Stomach smooth muscle (tissue), 2 donors: ENCODE results near the gene ACOX1.

Experiments used
- H3K27ac ChIP-seq: one replicate; pipeline ENCODE4 v1.7.0; 2013; ENCODE audit warnings: mild to moderate bottlenecking, low read length, inconsistent platforms
- H3K27me3 ChIP-seq, 2 donors: one replicate each; pipeline ENCODE4 v1.7.0; 2013; ENCODE audit warnings: low read length in 2 of 2; ENCODE audit not compliant: insufficient read depth in 2 of 2, control insufficient read depth in 1 of 2
- H3K36me3 ChIP-seq, 2 donors: one replicate each; pipeline ENCODE4 v1.7.0; 2013; ENCODE audit warnings: low read length in 2 of 2; ENCODE audit not compliant: control insufficient read depth in 2 of 2, insufficient read depth in 2 of 2
- H3K4me1 ChIP-seq: one replicate; pipeline ENCODE4 v1.7.0; 2013; ENCODE audit warnings: low read length; ENCODE audit not compliant: control insufficient read depth, insufficient read depth
- H3K4me3 ChIP-seq, 2 donors: one replicate each; pipeline ENCODE4 v1.7.0; 2013; ENCODE audit warnings: low read length in 2 of 2
- H3K9ac ChIP-seq, 2 donors: one replicate each; pipeline ENCODE4 v1.7.0; 2013; ENCODE audit warnings: low read length in 2 of 2, mild to moderate bottlenecking in 1 of 2
- H3K9me3 ChIP-seq, 2 donors: one replicate each; pipeline ENCODE4 v1.7.0; 2013; ENCODE audit warnings: low read length in 2 of 2; ENCODE audit not compliant: control insufficient read depth in 2 of 2
- donor health status: healthy.
- donor health status: Pancreatic carcinoma.

ACOX1 gene

GRCh38 chr17:75978938-75979704, at the start of gene ACOX1, which contains the start of gene TEN1:
TSS of gene ACOX1 (minus strand) at chr17:75979166. CDS start at chr17:75979073, 93 bp downstream.
TSS of gene TEN1 (plus strand) at chr17:75979240. CDS start at chr17:75986193, 6,953 bp downstream.
- H3K4me3 ChIP-seq, result peak within 1 kb of the TSS; percentile 96 to 98
- peak within 1 kb of the TSS; percentile 99 for H3K27ac ChIP-seq
- peak within 1 kb of the TSS; percentile 96 to 100 for H3K9ac ChIP-seq
- H3K36me3 ChIP-seq, result no peaks in the 10 kb centered on the region
- H3K9me3 ChIP-seq, result no peaks in the 10 kb centered on the region
- peaks cover 14% of the 10 kb centered on the region for H3K4me1 ChIP-seq
- H3K27me3 ChIP-seq, result no peaks in the 10 kb centered on the region

- Histone ChIP-seq H3K4me3 (no peak within 1 kb of the TSS), H3K27me3 (no peaks in the 10 kb centered on the region), H3K4me1 (no peaks in the 10 kb centered on the region), H3K36me3 (no peaks in the 10 kb centered on the region), H3K9ac (no peak within 1 kb of the TSS), H3K9me3 (no peaks in the 10 kb centered on the region), H3K27ac (no peak within 1 kb of the TSS)
These were observed 48.3 kb upstream of the ACOX1 start, which contains the start of gene EVPL for GRCh38 chr17:76027159-76027839. TSS of gene EVPL (minus strand) at chr17:76027306. CDS start at chr17:76027198, 108 bp downstream.

DNA sequence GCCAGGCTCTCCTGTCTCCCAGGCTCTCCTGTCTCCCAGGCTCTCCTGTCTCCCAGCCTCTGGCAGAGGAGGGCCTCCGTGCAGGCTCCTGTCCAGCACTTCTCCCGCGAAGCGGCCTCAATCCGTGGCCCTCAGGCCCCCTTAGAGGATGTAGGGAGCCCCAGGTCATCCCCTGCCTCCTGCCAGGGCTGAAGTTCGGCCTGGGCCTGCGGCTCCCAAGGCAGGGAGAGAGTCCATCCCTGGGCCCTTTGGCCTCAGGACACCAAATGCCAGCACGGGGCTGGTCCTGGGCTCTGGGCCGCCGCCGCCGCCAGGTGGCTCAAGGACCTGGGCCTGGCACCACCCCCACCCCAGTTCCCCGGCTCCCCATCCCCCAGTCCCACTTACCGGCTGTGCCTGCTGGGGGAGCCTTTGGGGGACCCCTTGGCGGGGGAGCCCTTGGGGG, 47.8 kb upstream of the ACOX1 start:
- Histone ChIP-seq H3K4me3 (no peak overlapping the region), H3K4me1 (no peaks in the 10 kb centered on the region), H3K36me3 (no peaks in the 10 kb centered on the region), H3K9ac (no peak overlapping the region), H3K9me3 (no peaks in the 10 kb centered on the region), H3K27ac (no peak overlapping the region), H3K27me3 (no peaks in the 10 kb centered on the region)

GRCh38 chr17:76025294-76025693, 46.3 kb upstream of the ACOX1 start:
- H3K4me3 ChIP-seq, result no peak overlapping the region
- H3K9ac ChIP-seq, result no peak overlapping the region

GRCh38 chr17:76024353-76024752, 45.4 kb upstream of the ACOX1 start:
- no peak overlapping the region for H3K9ac ChIP-seq
- no peaks in the 10 kb centered on the region for H3K4me1 ChIP-seq
- H3K36me3 ChIP-seq, result no peaks in the 10 kb centered on the region
- no peak overlapping the region for H3K4me3 ChIP-seq
- H3K27ac ChIP-seq, result no peak overlapping the region
- H3K9me3 ChIP-seq, result no peaks in the 10 kb centered on the region
- no peaks in the 10 kb centered on the region for H3K27me3 ChIP-seq

More at GRCh38 chr17:76025294-76025693, 46.3 kb upstream of the ACOX1 start:
- no peaks in the 10 kb centered on the region for H3K27me3 ChIP-seq
- no peaks in the 10 kb centered on the region for H3K4me1 ChIP-seq
- H3K36me3 ChIP-seq, result no peaks in the 10 kb centered on the region
- no peak overlapping the region for H3K27ac ChIP-seq
- no peaks in the 10 kb centered on the region for H3K9me3 ChIP-seq

GRCh38 chr17:76023900-76024237, 44.9 kb upstream of the ACOX1 start:
- H3K9me3 ChIP-seq, result no peaks in the 10 kb centered on the region
- H3K4me1 ChIP-seq, result no peaks in the 10 kb centered on the region
- H3K27me3 ChIP-seq, result no peaks in the 10 kb centered on the region
- no peak overlapping the region for H3K9ac ChIP-seq
- H3K4me3 ChIP-seq, result no peak overlapping the region
- H3K36me3 ChIP-seq, result no peaks in the 10 kb centered on the region
- no peak overlapping the region for H3K27ac ChIP-seq

GRCh38 chr17:76022973-76023899, 44.3 kb upstream of the ACOX1 start:
- Histone ChIP-seq H3K9ac (no peak overlapping the region), H3K4me1 (no peaks in the 10 kb centered on the region), H3K27ac (no peak overlapping the region), H3K4me3 (no peak overlapping the region), H3K27me3 (no peaks in the 10 kb centered on the region), H3K9me3 (no peaks in the 10 kb centered on the region), H3K36me3 (no peaks in the 10 kb centered on the region)

- H3K9me3 ChIP-seq, result no peaks in the 10 kb centered on the region
- no peaks in the 10 kb centered on the region for H3K4me1 ChIP-seq
- no peak overlapping the region for H3K4me3 ChIP-seq
- no peak overlapping the region for H3K27ac ChIP-seq
- H3K36me3 ChIP-seq, result no peaks in the 10 kb centered on the region
- no peaks in the 10 kb centered on the region for H3K27me3 ChIP-seq
- H3K9ac ChIP-seq, result no peak overlapping the region
These were observed 43.3 kb upstream of the ACOX1 start for GRCh38 chr17:76022285-76022684.

- Histone ChIP-seq H3K9ac (no peak overlapping the region), H3K36me3 (no peaks in the 10 kb centered on the region), H3K4me3 (no peak overlapping the region), H3K4me1 (no peaks in the 10 kb centered on the region), H3K27me3 (no peaks in the 10 kb centered on the region), H3K9me3 (no peaks in the 10 kb centered on the region), H3K27ac (no peak overlapping the region)
These were observed 41.0 kb upstream of the ACOX1 start for GRCh38 chr17:76019833-76020467.

GRCh38 chr17:76018801-76019200, 39.8 kb upstream of the ACOX1 start:
- no peaks in the 10 kb centered on the region for H3K9me3 ChIP-seq
- H3K4me1 ChIP-seq, result peaks cover 7% of the 10 kb centered on the region
- no peaks in the 10 kb centered on the region for H3K27me3 ChIP-seq
- no peak overlapping the region for H3K4me3 ChIP-seq
- H3K9ac ChIP-seq, result no peak overlapping the region
- H3K36me3 ChIP-seq, result no peaks in the 10 kb centered on the region
- H3K27ac ChIP-seq, result no peak overlapping the region
